GM21447 (cell line): ENCODE results near the gene IGHMBP2.
"Not testable (repeated sequence)": the region's sequence is repeated elsewhere in the genome, so short reads cannot be mapped to it uniquely, and the experiment has no call there.

Experiments
- ATAC-seq: cut with Tn5 transposase; IDR thresholded peaks from one replicate; pipeline ENCODE4 v1.9.1; 2021; ENCODE audit not compliant: unreplicated experiment

The IGHMBP2 gene

DNA sequence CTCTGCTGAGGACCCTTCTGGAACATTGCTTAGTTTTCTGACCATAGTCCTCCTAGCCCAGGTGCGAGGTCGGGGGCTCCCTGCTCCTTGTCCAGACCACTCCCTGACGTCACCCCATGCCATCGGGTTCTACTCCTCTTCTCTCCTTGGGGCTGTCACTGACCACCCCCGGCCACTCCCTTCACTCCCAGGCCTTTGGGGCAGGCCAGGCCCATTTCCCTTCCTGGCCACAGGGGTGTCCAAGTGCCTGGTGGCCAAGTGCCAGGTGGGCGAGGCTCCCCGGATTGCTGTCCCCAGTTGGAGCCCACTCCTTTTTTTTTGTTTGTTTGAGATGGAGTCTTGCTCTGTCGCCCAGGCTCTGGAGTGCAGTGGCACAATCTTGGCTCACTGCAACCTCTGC, 57.6 kb downstream of the IGHMBP2 start:
- ATAC-seq = no peak

- no peak for ATAC-seq
Measured at GRCh38 chr11:68962527-68963250, 59.0 kb downstream of the IGHMBP2 start.

DNA sequence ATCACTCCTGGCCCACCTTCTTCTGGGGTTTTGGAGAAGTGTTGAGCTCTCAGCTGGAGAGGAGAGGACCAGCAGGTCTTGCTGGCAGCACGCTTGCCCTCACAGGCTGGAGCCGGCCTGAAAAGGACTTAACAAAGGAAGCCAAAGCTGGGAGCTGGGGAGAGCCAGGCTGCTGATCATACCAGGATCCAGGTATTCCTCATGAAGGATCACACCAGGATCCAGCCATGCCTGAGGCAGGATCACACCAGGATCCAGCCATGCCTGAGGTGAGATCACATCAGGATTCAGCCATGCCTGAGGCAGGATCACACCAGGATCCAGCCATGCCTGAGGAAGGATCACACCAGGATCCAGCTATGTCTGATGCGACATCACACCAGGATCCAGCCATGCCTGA, 60.1 kb downstream of the IGHMBP2 start:
- ATAC-seq = no peak

GRCh38 chr11:68965901-68966853, 62.5 kb downstream of the IGHMBP2 start:
- ATAC-seq = no peak

GRCh38 chr11:68966894-68967780, 63.4 kb downstream of the IGHMBP2 start:
- no peak for ATAC-seq

DNA sequence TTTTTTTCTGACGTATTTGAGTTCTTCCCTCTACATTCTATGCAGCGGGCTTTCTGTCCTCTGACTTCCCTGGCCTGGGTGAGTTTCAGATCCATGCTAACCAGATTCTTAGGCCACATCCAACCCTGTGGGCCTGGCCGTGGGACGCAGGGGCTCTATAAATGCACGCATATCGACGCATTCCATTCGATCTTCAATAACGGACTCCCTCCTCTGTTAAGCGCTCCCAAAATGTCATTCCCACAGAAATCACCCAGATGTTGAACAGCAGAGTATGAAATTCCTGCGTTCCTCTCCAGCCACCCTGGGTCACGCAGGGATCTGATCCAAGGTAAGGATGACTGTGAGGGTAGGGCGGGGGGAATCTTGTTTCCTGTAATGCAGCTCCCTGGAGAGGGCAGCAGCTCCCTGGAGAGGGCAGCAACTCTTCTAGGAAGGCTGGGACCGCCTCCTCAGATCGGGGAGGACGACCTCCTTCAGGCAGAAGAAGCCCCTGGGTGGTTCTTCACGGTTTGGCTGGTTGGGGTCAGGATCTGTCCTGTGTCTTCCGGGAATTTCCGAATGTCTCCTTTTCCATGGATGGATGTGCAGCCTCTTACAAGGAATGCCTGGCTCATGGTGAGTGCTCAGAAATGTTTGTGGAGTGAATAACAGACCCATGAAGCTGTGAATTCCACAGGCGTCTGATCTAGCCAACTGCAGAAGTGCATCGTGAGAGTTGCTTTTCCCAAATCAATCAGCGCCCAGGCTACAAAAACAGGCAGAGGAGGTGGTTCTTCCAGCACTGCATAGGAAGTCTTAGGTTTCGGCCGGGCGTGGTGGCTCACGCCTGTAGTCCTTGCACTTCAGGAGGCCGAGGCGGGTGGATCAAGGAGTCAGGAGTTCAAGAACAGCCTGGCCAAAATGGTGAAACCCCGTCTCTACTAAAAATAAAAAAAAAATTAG, 64.9 kb downstream of the IGHMBP2 start:
- no peak for ATAC-seq

DNA sequence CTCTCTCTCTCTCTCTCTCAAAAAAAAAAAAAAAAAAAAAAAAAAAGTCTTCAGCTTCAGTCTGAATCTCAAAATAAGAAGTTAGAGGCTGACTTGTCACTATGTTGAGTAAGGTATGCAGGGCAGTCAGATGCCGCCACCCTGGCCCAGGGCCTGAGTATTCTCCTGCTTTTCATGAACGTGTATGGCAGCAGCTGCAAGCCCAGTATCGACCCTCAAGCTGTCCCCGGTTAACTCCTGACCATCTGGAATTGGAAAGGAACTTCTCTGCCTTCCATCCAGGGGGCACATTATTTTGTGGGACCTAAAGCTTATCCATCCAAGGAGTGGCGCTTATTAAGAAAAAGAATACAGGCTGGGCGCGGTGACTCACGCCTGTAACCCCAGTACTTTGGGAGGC, 65.7 kb downstream of the IGHMBP2 start:
- ATAC-seq = no peak

- no peak for ATAC-seq
Measured at GRCh38 chr11:68970921-68971636, 67.4 kb downstream of the IGHMBP2 start.

DNA sequence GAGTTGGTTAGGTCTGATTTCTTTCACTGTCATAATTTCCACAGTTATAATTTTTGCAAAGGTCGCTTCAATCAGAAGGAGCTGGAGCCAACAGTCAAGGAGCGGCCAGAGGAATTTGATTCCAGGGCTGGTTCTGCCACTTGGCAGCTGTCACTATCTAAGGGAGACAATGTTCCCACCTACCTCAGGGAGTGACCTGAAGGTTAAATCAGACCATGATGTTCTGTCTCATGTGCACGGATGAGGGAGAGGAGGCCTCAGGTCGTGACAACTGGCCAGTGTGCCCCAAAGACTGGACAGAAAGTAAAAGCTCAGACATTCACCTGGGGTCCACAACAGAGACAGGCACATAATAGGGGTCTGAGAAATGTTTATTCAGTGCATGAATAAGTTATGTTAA, 69.5 kb downstream of the IGHMBP2 start:
- ATAC-seq = no peak

- ATAC-seq = not testable (repeated sequence)
Measured at GRCh38 chr11:68973706-68974105, 70.0 kb downstream of the IGHMBP2 start.

GRCh38 chr11:68974421-68975194, 70.9 kb downstream of the IGHMBP2 start:
- ATAC-seq = no peak

- ATAC-seq = no peak
Measured at GRCh38 chr11:68976095-68976494, 72.4 kb downstream of the IGHMBP2 start.

- ATAC-seq = no peak
Measured at GRCh38 chr11:68976563-68976962, 72.9 kb downstream of the IGHMBP2 start.

DNA sequence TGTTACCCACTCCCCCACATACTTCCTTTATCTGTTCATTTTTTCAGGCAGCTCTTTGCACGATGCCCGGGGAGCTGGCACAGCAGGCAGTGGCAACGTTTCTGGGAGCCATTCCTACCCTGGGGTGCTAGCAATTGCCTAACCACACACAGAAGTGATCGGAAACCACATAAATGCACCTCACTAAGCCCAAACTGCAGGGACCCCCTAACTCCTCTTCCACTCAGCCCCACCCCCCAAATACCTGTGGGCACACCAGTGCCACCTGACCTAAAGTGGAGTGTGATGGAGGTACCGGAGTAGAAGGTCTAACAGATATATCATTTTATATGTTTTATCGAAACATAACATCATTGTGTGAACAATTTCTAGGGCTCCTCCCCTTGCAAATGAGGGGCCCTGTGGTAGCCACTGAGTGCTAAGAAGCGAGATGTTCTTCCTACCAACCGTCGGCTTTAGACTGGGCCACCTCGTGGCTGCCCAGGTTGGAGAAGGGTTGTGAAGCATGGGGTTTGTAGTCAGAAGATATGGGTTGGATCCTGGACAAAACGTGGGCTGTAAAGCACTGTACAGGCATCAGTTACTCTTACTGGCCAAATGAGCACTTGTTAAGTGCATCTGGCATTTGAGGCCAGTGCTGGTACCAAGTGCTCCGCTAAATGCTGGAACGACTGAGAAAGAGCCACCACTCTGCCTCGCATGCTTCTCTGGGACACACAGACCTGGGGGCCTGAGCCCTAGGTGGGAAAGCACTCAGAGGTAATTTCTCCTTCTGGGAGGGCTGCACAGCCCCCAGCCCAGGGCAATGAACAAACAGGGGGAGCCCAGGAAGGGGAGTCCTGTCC, 74.3 kb downstream of the IGHMBP2 start:
- ATAC-seq = no peak

DNA sequence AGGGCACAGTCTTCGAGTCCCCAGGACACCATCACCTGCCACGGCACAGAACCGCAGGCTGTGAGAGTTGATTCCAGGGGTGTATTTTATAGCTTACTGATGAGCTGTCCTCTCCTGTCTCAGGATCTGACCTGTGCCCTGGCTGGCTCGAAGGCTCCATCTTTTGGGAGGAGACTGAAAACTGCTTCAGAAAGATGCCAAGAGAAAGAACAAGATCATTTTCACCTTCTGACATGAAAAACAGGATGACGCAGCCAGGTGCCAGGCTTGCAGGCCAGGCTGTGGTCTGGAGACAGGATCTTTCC, 74.9 kb downstream of the IGHMBP2 start:
- ATAC-seq = no peak

- no peak for ATAC-seq
Measured at GRCh38 chr11:68978931-68979594, 75.4 kb downstream of the IGHMBP2 start.
